NCI-H2107 treated with DMSO at 0.1 percent for 48 hours (cell line): ENCODE data around the gene CRYBA2.

Experiments used
- DNase-seq: peaks from one replicate; lab custom pipeline; 2025; ENCODE audit not compliant: unreplicated experiment; lab: John Stamatoyannopoulos, UW

CRYBA2 gene

GRCh38 chr2:218993345-218994315, at the start of gene CRYBA2:
TSS of gene CRYBA2 (minus strand) at chr2:218993422. CDS start at chr2:218993176, 246 bp downstream.
- peak; percentile 24 for DNase-seq

- no peak for DNase-seq
Observed at GRCh38 chr2:219042750-219043149, 49.5 kb upstream of the CRYBA2 start.

GRCh38 chr2:219042157-219042556, 48.9 kb upstream of the CRYBA2 start:
- no peak for DNase-seq

- DNase-seq = no peak
Observed at GRCh38 chr2:219041252-219041651, 48.0 kb upstream of the CRYBA2 start, which contains the start of gene CFAP65. TSS of gene CFAP65 (minus strand) at chr2:219041516. CDS start at chr2:219039048, 2,468 bp downstream.

GRCh38 chr2:219038600-219038999, 45.4 kb upstream of the CRYBA2 start:
- no peak for DNase-seq

GRCh38 chr2:219037783-219038499, 44.7 kb upstream of the CRYBA2 start:
- DNase-seq = no peak

- no peak for DNase-seq
Observed at GRCh38 chr2:219035942-219036341, 42.7 kb upstream of the CRYBA2 start.

- DNase-seq = no peak
Observed at GRCh38 chr2:219034823-219035222, 41.6 kb upstream of the CRYBA2 start.

GRCh38 chr2:219032051-219032745, 39.0 kb upstream of the CRYBA2 start:
- no peak for DNase-seq

- DNase-seq = no peak
Observed at GRCh38 chr2:219031005-219031738, 38.0 kb upstream of the CRYBA2 start.

- DNase-seq = no peak
Observed at GRCh38 chr2:219030177-219030940, 37.1 kb upstream of the CRYBA2 start.

GRCh38 chr2:219029829-219030165, 36.6 kb upstream of the CRYBA2 start:
- DNase-seq = peak; percentile 29

GRCh38 chr2:219028996-219029828, 36.0 kb upstream of the CRYBA2 start:
- DNase-seq = no peak

- DNase-seq = no peak
Observed at GRCh38 chr2:219028141-219028540, 34.9 kb upstream of the CRYBA2 start.

- no peak for DNase-seq
Observed at GRCh38 chr2:219027511-219028055, 34.4 kb upstream of the CRYBA2 start.

GRCh38 chr2:219026946-219027345, 33.7 kb upstream of the CRYBA2 start:
- no peak for DNase-seq

- no peak for DNase-seq
Observed at GRCh38 chr2:219025637-219026585, 32.7 kb upstream of the CRYBA2 start.

GRCh38 chr2:219024059-219024458, 30.8 kb upstream of the CRYBA2 start:
- no peak for DNase-seq
